SK-N-SH (cell line): ENCODE results near the gene HFE. TPM values are rescaled to one million over a fixed set of nuclear protein-coding genes. Genes with fewer than 3 reads are reported as not detected.

Experiments
- CTCF ChIA-PET: fragments of 300-600, 350-600 bp; formaldehyde crosslinking; extraction: SDS; loops from one replicate; lab custom pipeline; 2021; lab: Yijun Ruan, JAX
- POLR2A ChIA-PET: fragments of 350-600 bp; sonication (Branson Sonifier 250); formaldehyde crosslinking; extraction: SDS; loops from one replicate; lab custom pipeline; 2020; ENCODE audit warnings: antibody characterized with exemption, inconsistent platforms; lab: Yijun Ruan, JAX
- DNase-seq: peaks from one replicate; pipeline ENCODE4 v3.0.0; 2012
- H2AFZ ChIP-seq: fragments of 200-600 bp; sonication (generic); 2 replicates; pipeline ENCODE4 v1.8.1; 2016; ENCODE audit warnings: antibody characterized with exemption, mild to moderate bottlenecking, low read depth
- H3F3A ChIP-seq: fragments of 200-600 bp; sonication (generic); replicated peaks from 2 replicates; pipeline ENCODE3; 2016; ENCODE audit warnings: antibody characterized with exemption, mild to moderate bottlenecking; ENCODE audit not compliant: insufficient read depth
- H3K27ac ChIP-seq, 2 experiments: fragments of 200-500 bp in 1 of 2; fragments of 200-600 bp in 1 of 2; sonication (Bioruptor generic) in 1 of 2; sonication (generic), shearing (Covaris generic) in 1 of 2; 2 replicates each; pipeline versions ENCODE4 v1.5.1 to v1.6.1; 2014 to 2016; ENCODE audit warnings: low read depth in 2 of 2, inconsistent platforms in 1 of 2, low read length in 1 of 2, mild to moderate bottlenecking in 1 of 2, mixed read lengths in 1 of 2
- H3K27me3 ChIP-seq: fragments of 200-600 bp; sonication (generic), shearing (Covaris generic); 2 replicates; pipeline ENCODE4 v1.6.1; 2016; ENCODE audit warnings: mixed run types; ENCODE audit not compliant: insufficient read depth
- H3K36me3 ChIP-seq, 2 experiments: fragments of 200-500 bp in 1 of 2; fragments of 200-600 bp in 1 of 2; sonication (Bioruptor generic) in 1 of 2; sonication (generic) in 1 of 2; replicated peaks in 1 of 2; 2 replicates each; pipeline versions ENCODE3 to v1.5.1; 2014 to 2016; ENCODE audit warnings: low read length in 1 of 2, mild to moderate bottlenecking in 1 of 2; ENCODE audit not compliant: insufficient read depth in 2 of 2, control insufficient read depth in 1 of 2
- H3K4me1 ChIP-seq, 2 experiments: fragments of 200-500 bp in 1 of 2; fragments of 200-600 bp in 1 of 2; sonication (Bioruptor generic) in 1 of 2; sonication (generic), shearing (Covaris generic) in 1 of 2; 2 replicates each; pipeline versions ENCODE4 v1.5.1 to v1.6.1; 2014 to 2016; ENCODE audit warnings: low read depth in 1 of 2, low read length in 1 of 2, mixed run types in 1 of 2; ENCODE audit not compliant: insufficient read depth in 2 of 2, control insufficient read depth in 1 of 2
- H3K4me2 ChIP-seq: fragments of 200-600 bp; sonication (generic), shearing (Covaris generic); 2 replicates; pipeline ENCODE4 v1.6.1; 2017; ENCODE audit warnings: mixed run types
- H3K4me3 ChIP-seq, 2 experiments: fragments of 200-500 bp in 1 of 2; fragments of 200-600 bp in 1 of 2; sonication (Bioruptor generic) in 1 of 2; sonication (generic), shearing (Covaris generic) in 1 of 2; 2 replicates each; pipeline versions ENCODE4 v1.5.1 to v1.8.1; 2014 to 2016; ENCODE audit warnings: low read depth in 2 of 2, inconsistent platforms in 1 of 2, low read length in 1 of 2, mild to moderate bottlenecking in 1 of 2, mixed read lengths in 1 of 2, moderate library complexity in 1 of 2
- H3K79me2 ChIP-seq: fragments of 200-600 bp; sonication (generic); 2 replicates; pipeline ENCODE4 v1.8.1; 2017; ENCODE audit warnings: mild to moderate bottlenecking; ENCODE audit not compliant: insufficient read depth
- H3K9ac ChIP-seq: fragments of 200-600 bp; sonication (generic); 2 replicates; pipeline ENCODE4 v1.6.1; 2017; ENCODE audit warnings: mixed run types
- H3K9me2 ChIP-seq: fragments of 200-600 bp; sonication (generic); 2 replicates; pipeline ENCODE4 v1.6.1; 2017; ENCODE audit warnings: mixed run types
- H3K9me3 ChIP-seq: fragments of 200-600 bp; sonication (generic); 2 replicates; pipeline ENCODE4 v1.6.1; 2017; ENCODE audit warnings: mixed run types, mild to moderate bottlenecking, moderate library complexity
- H4K20me1 ChIP-seq: fragments of 200-600 bp; sonication (generic); 2 replicates; pipeline ENCODE4 v1.6.1; 2017; ENCODE audit warnings: mild to moderate bottlenecking, mixed run types; ENCODE audit not compliant: insufficient read depth
- CHD2 ChIP-seq: fragments of 150-350 bp; IDR thresholded peaks from 2 replicates; pipeline ENCODE4 v1.6.1; 2018; ENCODE audit warnings: low read length; ENCODE audit not compliant: partially characterized antibody
- EP300 ChIP-seq, 2 experiments: IDR thresholded peaks; 2 replicates each; pipeline versions ENCODE4 v1.4.0 to v1.6.1; 2012; ENCODE audit warnings: borderline replicate concordance in 1 of 2, low read depth in 1 of 2, low read length in 1 of 2
- FOSL2 ChIP-seq: IDR thresholded peaks from 2 replicates; pipeline ENCODE4 v1.4.0; 2012; ENCODE audit warnings: low read depth, mild to moderate bottlenecking, moderate library complexity, borderline replicate concordance
- FOXJ3 ChIP-seq: sonication (generic); formaldehyde crosslinking; IDR thresholded peaks from 2 replicates; pipeline ENCODE4 v1.5.1; 2020; ENCODE audit warnings: mild to moderate bottlenecking, missing genetic modification reagents
- MAX ChIP-seq: IDR thresholded peaks from 2 replicates; pipeline ENCODE4 v1.4.0; 2012; ENCODE audit warnings: low read depth
- MXI1 ChIP-seq: IDR thresholded peaks from 2 replicates; pipeline ENCODE4 v1.6.1; 2012; ENCODE audit warnings: mild to moderate bottlenecking, low read depth, low read length, improper control_type of control experiment
- NFIC ChIP-seq: IDR thresholded peaks from 2 replicates; pipeline ENCODE4 v1.4.0; 2012; ENCODE audit warnings: borderline replicate concordance
- NRF1 ChIP-seq: IDR thresholded peaks from 2 replicates; pipeline ENCODE4 v1.6.1; 2012; ENCODE audit warnings: low read depth, mild to moderate bottlenecking, low read length
- PBX3 ChIP-seq: IDR thresholded peaks from 2 replicates; pipeline ENCODE4; 2012
- POLR2AphosphoS5 ChIP-seq: IDR thresholded peaks from 2 replicates; pipeline ENCODE4 v1.6.1; 2012; ENCODE audit warnings: low read depth, low read length
- RXRA ChIP-seq: IDR thresholded peaks from 2 replicates; pipeline ENCODE4 v1.4.0; 2012; ENCODE audit warnings: low read depth, mild to moderate bottlenecking, borderline replicate concordance
- TCF12 ChIP-seq: IDR thresholded peaks from 2 replicates; pipeline ENCODE4 v1.4.0; 2012
- TEAD4 ChIP-seq: IDR thresholded peaks from 2 replicates; pipeline ENCODE4 v1.4.0; 2012; ENCODE audit warnings: mild to moderate bottlenecking, borderline replicate concordance; ENCODE audit not compliant: insufficient read depth
- USF1 ChIP-seq: IDR thresholded peaks from 2 replicates; pipeline ENCODE4 v1.4.0; 2012; ENCODE audit warnings: low read depth, borderline replicate concordance
- USF2 ChIP-seq: fragments of 150-350 bp; IDR thresholded peaks from 2 replicates; pipeline ENCODE4 v1.6.1; 2017; ENCODE audit warnings: antibody characterized with exemption, low read length, low read depth, borderline replicate concordance
- YY1 ChIP-seq: IDR thresholded peaks from 2 replicates; pipeline ENCODE4 v1.4.0; 2012; ENCODE audit warnings: low read depth, mild to moderate bottlenecking
- ZBTB33 ChIP-seq: IDR thresholded peaks from 2 replicates; pipeline ENCODE4 v1.4.0; 2012; ENCODE audit warnings: low read depth, borderline replicate concordance
- WGBS: methylation state at CpG from one replicate; pipeline ENCODE4 v1.1.6; 2017; ENCODE audit warnings: low lambda C conversion rate; 5-methylcytosine and 5-hydroxymethylcytosine counted together
- polyA plus RNA-seq, 3 experiments: library from polyadenylated mRNA; depleted of rRNA; stranded (reverse); fragments of >200 nt; gene quantifications; 2 replicates each; pipeline ENCODE4 v1.2.3, GENCODE V29; 2012

HFE gene
- polyA plus RNA-seq, 1 of the 3 experiments (the other 2 are of a cell fraction): not detected

- no peak for DNase-seq
Measured at GRCh38 chr6:26089272-26089671, 2.0 kb downstream of the HFE start.

GRCh38 chr6:26092443-26092842 lies 5.2 kb downstream of the HFE start:
- ChIA-PET CTCF (interaction anchor here (20.9 kb wide), 1 partner anchor 27 kb away, joined by 660 read pairs; a partner anchor contains a TSS), POLR2A (interaction anchor here (0.6 kb wide), 1 partner anchor 138 kb away, joined by 3 read pairs; no protein-coding TSS in a partner anchor)
- Histone ChIP-seq H3K4me1 (no peaks in the 10 kb centered on the region; a peak in 1 of 4 replicates), H3K4me3 (no peak overlapping the region), H3K9me3 (no peaks in the 10 kb centered on the region), H2AFZ (no peak overlapping the region), H3K9ac (no peak overlapping the region), H3F3A (no peaks in the 10 kb centered on the region), H3K36me3 (no peaks in the 10 kb centered on the region), H4K20me1 (no peaks in the 10 kb centered on the region), H3K27me3 (no peaks in the 10 kb centered on the region), H3K9me2 (no peaks in the 10 kb centered on the region), H3K27ac (no peak overlapping the region), H3K79me2 (no peaks in the 10 kb centered on the region), H3K4me2 (no peak overlapping the region)
- DNase-seq: no peak
- WGBS: 94% methylated on average over 4 of the region's 4 CpGs
- TF ChIP-seq NRF1 (no peak), TEAD4 (no peak), PBX3 (no peak), EP300 (IDR thresholded peaks at IDR 0.05; ENCODE audit: borderline replicate concordance in 1 of 2, low read depth in 1 of 2, low read length in 1 of 2) (no peak), MXI1 (no peak), NFIC (no peak), RXRA (no peak), USF2 (no peak), FOXJ3 (CRISPR knock-in tag) (no peak), USF1 (no peak), CHD2 (no peak), POLR2AphosphoS5 (no peak)

More at GRCh38 chr6:26089272-26089671, 2.0 kb downstream of the HFE start:
- Histone ChIP-seq H2AFZ (no peak overlapping the region), H3K9me3 (no peaks in the 10 kb centered on the region), H4K20me1 (no peaks in the 10 kb centered on the region), H3K9me2 (no peaks in the 10 kb centered on the region), H3K9ac (no peak overlapping the region), H3K27ac (no peak overlapping the region), H3K27me3 (no peaks in the 10 kb centered on the region), H3K36me3 (no peaks in the 10 kb centered on the region), H3K4me3 (no peak overlapping the region), H3K4me2 (no peak overlapping the region), H3K79me2 (no peaks in the 10 kb centered on the region), H3F3A (no peaks in the 10 kb centered on the region), H3K4me1 (no peaks in the 10 kb centered on the region; a peak in 1 of 4 replicates)
- WGBS: 83% methylated on average over 2 of the region's 2 CpGs
- POLR2A ChIA-PET: no interaction called here
- TF ChIP-seq TEAD4: no peak
- no peak for TF ChIP-seq MXI1
- no peak for TF ChIP-seq NFIC
- no peak for TF ChIP-seq USF2
- no peak for TF ChIP-seq TCF12
- no peak for TF ChIP-seq FOSL2
- no peak for TF ChIP-seq ZBTB33
- TF ChIP-seq NRF1: no peak
- no peak for TF ChIP-seq MAX
- TF ChIP-seq RXRA: no peak
- TF ChIP-seq YY1: no peak
- CTCF ChIA-PET: interaction anchor here (5.0 to 20.9 kb wide), 2 partner anchors 9 to 24 kb away, joined by 45 to 660 read pairs; a partner anchor contains a TSS
